Measurements from ENCODE around the gene GPD2. TPM values are rescaled to one million over a fixed set of nuclear protein-coding genes. Genes with fewer than 3 reads are reported as not detected.
A peak's percentile ranks its signal among the peaks of the same experiment; 100 is the strongest.

The GPD2 gene
- total and polyA plus RNA-seq, 2 donors (not counting 1 experiment from before 2014, with no cell fraction given): 5.1 to 26.8 TPM

DNA sequence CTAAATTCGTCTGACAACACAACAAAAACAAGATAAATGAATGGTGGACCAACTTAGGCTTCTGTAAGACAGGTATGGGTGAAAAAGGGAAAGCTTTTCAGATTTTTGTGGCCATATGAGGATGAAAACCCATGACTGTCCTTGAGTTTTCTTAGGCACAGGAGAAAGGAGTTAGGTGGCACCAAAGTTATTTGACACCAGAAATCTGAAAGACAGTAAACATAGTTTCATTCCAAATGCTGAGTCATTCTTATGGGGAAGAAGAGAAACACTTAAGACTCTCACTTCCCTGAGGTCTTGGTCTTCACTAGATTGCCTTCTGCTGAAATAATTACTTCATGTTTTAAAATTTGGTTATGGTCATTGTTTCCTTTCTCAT lies 5.2 kb upstream of the GPD2 start:
- no peak overlapping the region for H3K4me3 Mint-ChIP-seq
- H3K27ac Mint-ChIP-seq: peak overlapping the region; percentile 7
- TF ChIP-seq, protein P1, sequence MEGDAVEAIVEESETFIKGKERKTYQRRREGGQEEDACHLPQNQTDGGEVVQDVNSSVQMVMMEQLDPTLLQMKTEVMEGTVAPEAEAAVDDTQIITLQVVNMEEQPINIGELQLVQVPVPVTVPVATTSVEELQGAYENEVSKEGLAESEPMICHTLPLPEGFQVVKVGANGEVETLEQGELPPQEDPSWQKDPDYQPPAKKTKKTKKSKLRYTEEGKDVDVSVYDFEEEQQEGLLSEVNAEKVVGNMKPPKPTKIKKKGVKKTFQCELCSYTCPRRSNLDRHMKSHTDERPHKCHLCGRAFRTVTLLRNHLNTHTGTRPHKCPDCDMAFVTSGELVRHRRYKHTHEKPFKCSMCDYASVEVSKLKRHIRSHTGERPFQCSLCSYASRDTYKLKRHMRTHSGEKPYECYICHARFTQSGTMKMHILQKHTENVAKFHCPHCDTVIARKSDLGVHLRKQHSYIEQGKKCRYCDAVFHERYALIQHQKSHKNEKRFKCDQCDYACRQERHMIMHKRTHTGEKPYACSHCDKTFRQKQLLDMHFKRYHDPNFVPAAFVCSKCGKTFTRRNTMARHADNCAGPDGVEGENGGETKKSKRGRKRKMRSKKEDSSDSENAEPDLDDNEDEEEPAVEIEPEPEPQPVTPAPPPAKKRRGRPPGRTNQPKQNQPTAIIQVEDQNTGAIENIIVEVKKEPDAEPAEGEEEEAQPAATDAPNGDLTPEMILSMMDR (IDR thresholded peaks at IDR 0.05): no peak
- no peak for TF ChIP-seq EZH2 (IDR thresholded peaks at IDR 0.05; ENCODE audit: borderline replicate concordance, insufficient read depth, low read depth, low read length, poor library complexity, severe bottlenecking)
- H3K9me3 ChIP-seq (ENCODE audit: control extremely low read depth in 1 of 3, control insufficient read depth in 2 of 3, insufficient read depth in 1 of 3, low read length in 2 of 3): no peaks in the 10 kb centered on the region
- intact Hi-C loops (cut with micrococcal nuclease): no loop called here
- H3K4me1 Mint-ChIP-seq: peaks cover 12% of the 10 kb centered on the region
- CTCF ChIA-PET: interaction anchor here (1.0 kb wide), 1 partner anchor 96 kb away, joined by 7 read pairs; no protein-coding TSS in a partner anchor
- no peaks in the 10 kb centered on the region for H3K27me3 ChIP-seq (replicated peaks in 1 of 4; ENCODE audit: control extremely low read depth in 1 of 4, control insufficient read depth in 3 of 4, insufficient read depth in 4 of 4, low read length in 3 of 4)
- H3K4me3 ChIP-seq (ENCODE audit: control extremely low read depth in 1 of 5, extremely low read depth in 1 of 5, insufficient read depth in 1 of 5, low read depth in 2 of 5, low read length in 4 of 5): no peak overlapping the region
- H3K27ac ChIP-seq (ENCODE audit: low read length in 2 of 2): no peak overlapping the region
- no peak overlapping the region for H2AFZ ChIP-seq (ENCODE audit: insufficient read depth, low read depth, low read length, poor library complexity, severe bottlenecking)
- H3K9me3 Mint-ChIP-seq (ENCODE audit: insufficient read depth): no peaks in the 10 kb centered on the region
- H3K79me2 ChIP-seq (ENCODE audit: control insufficient read depth, insufficient read depth, low read length): no peaks in the 10 kb centered on the region
- no peaks in the 10 kb centered on the region for H3K27me3 Mint-ChIP-seq
- WGBS (ENCODE audit: insufficient coverage): no CpG with 5 or more reads among the region's 1 CpG
- no peaks in the 10 kb centered on the region for H4K20me1 ChIP-seq (ENCODE audit: control insufficient read depth, insufficient read depth, low read length, poor library complexity, severe bottlenecking)
- H3K36me3 ChIP-seq (replicated peaks in 1 of 2; ENCODE audit: control extremely low read depth in 1 of 2, control insufficient read depth in 1 of 2, extremely low read depth in 1 of 2, insufficient read depth in 2 of 2, low read length in 1 of 2): no peaks in the 10 kb centered on the region
- peak; percentile 9 for DNase-seq
- POLR2A ChIA-PET: interaction anchor here (1.2 kb wide), 1 partner anchor 96 kb away, joined by 6 read pairs; no protein-coding TSS in a partner anchor
- H3K9ac ChIP-seq (ENCODE audit: low read length): no peak overlapping the region
- H3K4me1 ChIP-seq (ENCODE audit: control insufficient read depth in 2 of 2, insufficient read depth in 2 of 2, low read length in 2 of 2): peaks cover 0 to 6% of the 10 kb centered on the region in 2 donors
- ATAC-seq (ENCODE audit: low read depth): no peak
- no peak overlapping the region for H3K4me2 ChIP-seq (replicated peaks; ENCODE audit: low read depth, low read length, poor library complexity, severe bottlenecking)

DNA sequence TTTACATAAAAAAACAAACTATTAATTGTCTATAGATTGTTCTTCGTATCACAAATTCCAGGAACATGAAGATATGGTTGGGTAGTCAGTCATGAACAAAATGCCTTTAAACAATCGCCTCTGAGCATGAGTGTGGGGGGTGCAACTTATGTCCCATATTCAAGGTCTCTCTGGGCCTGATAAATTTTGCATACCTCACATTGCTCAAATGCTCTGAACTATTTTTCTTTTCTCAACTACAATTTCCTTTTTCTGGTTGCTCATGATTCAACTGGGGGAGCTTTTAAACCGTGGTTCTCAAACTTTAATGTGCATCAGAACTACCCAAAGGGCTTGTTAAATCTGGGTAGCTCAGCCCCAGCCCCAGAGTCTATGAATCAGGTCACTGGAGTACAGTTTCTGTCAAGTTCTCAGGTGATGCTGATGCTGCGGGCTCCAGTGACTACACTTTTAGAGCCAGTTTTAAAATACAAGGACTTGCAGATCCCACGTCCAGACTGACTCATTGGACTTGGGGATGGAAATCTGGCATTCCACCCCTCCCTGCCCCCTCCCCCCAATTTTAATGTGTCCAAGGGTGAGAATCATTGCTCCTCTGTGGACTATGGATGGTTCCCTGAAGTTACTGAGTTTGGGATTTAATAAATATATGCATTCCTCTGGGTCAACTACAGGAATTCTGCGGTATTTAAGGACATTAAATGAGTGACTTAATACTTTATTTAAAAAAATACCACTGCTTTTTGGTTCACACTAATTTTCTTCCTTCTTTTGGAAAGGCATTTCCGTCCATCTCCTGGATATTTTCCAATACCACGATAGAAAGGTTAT lies 1.5 kb upstream of the GPD2 start:
- ATAC-seq (ENCODE audit: low read depth): no peak

More for the DNA sequence above, 1.5 kb upstream of the GPD2 start:
- Mint-ChIP-seq H3K27me3 (no peaks in the 10 kb centered on the region), H3K9me3 (ENCODE audit: insufficient read depth) (no peaks in the 10 kb centered on the region), H3K27ac (peak overlapping the region; percentile 73), H3K4me1 (peaks cover 35% of the 10 kb centered on the region), H3K4me3 (peak overlapping the region; percentile 91)
- no peaks in the 10 kb centered on the region for H3K36me3 ChIP-seq (replicated peaks in 1 of 2; ENCODE audit: control extremely low read depth in 1 of 2, control insufficient read depth in 1 of 2, extremely low read depth in 1 of 2, insufficient read depth in 2 of 2, low read length in 1 of 2)
- H3K79me2 ChIP-seq (ENCODE audit: control insufficient read depth, insufficient read depth, low read length): peaks cover 6% of the 10 kb centered on the region
- no peak overlapping the region for H3K9ac ChIP-seq (ENCODE audit: low read length)
- ChIA-PET POLR2A (interaction anchor here (0.9 to 1.1 kb wide), 2 partner anchors 33 to 35 kb away, joined by 3 to 5 read pairs; no protein-coding TSS in a partner anchor), CTCF (interaction anchor here (1.1 to 2.5 kb wide), 2 partner anchors 34 to 100 kb away, joined by 3 to 9 read pairs; no protein-coding TSS in a partner anchor)
- H2AFZ ChIP-seq (ENCODE audit: insufficient read depth, low read depth, low read length, poor library complexity, severe bottlenecking): peak overlapping the region; percentile 98
- H3K4me1 ChIP-seq (ENCODE audit: control insufficient read depth in 2 of 2, insufficient read depth in 2 of 2, low read length in 2 of 2): peaks cover 17 to 26% of the 10 kb centered on the region in 2 donors
- intact Hi-C loops (cut with micrococcal nuclease): loop anchor here (2.0 to 5.0 kb wide), 3 partner anchors 38 to 1443 kb away; partner anchors contain the start of gene ACVR1
- H3K27ac ChIP-seq (ENCODE audit: low read length in 2 of 2): peak overlapping the region; percentile 62 to 85
- H3K4me3 ChIP-seq (ENCODE audit: control extremely low read depth in 1 of 5, extremely low read depth in 1 of 5, insufficient read depth in 1 of 5, low read depth in 2 of 5, low read length in 4 of 5): peak overlapping the region in 1 of 5 experiments; percentile 74
- peaks cover 6% of the 10 kb centered on the region for H4K20me1 ChIP-seq (ENCODE audit: control insufficient read depth, insufficient read depth, low read length, poor library complexity, severe bottlenecking)
- peak overlapping the region; percentile 99 for H3K4me2 ChIP-seq (replicated peaks; ENCODE audit: low read depth, low read length, poor library complexity, severe bottlenecking)
- peak; percentile 38 for DNase-seq
- no peaks in the 10 kb centered on the region for H3K9me3 ChIP-seq (ENCODE audit: control extremely low read depth in 1 of 3, control insufficient read depth in 2 of 3, insufficient read depth in 1 of 3, low read length in 2 of 3)
- no peaks in the 10 kb centered on the region for H3K27me3 ChIP-seq (replicated peaks in 1 of 4; ENCODE audit: control extremely low read depth in 1 of 4, control insufficient read depth in 3 of 4, insufficient read depth in 4 of 4, low read length in 3 of 4)
- TF ChIP-seq, protein P1 (IDR thresholded peaks at IDR 0.05): no peak
- no peak for TF ChIP-seq EZH2 (IDR thresholded peaks at IDR 0.05; ENCODE audit: borderline replicate concordance, insufficient read depth, low read depth, low read length, poor library complexity, severe bottlenecking)
- 60% methylated on average over 3 of the region's 8 CpGs for WGBS (ENCODE audit: insufficient coverage)
